Body of pancreas (tissue), 4 donors: ENCODE data around the gene HOXA9.

ENCODE experiments used
- CTCF ChIP-seq, 7 experiments: fragments of 450-650 bp in 4 of 7; fragments of 200-600 bp in 3 of 7; sonication (generic) in 3 of 7; IDR thresholded peaks; one replicate each; pipeline ENCODE4 v1.5.1; 2016 to 2019; ENCODE audit warnings: antibody characterized with exemption in 7 of 7
- POLR2A ChIP-seq, 3 donors: fragments of 450-650 bp; IDR thresholded peaks; one replicate each; pipeline ENCODE4 v1.6.1; 2016; ENCODE audit warnings: antibody characterized with exemption in 3 of 3, mild to moderate bottlenecking in 2 of 3

GRCh38 chr7:27141923-27142579, 23.3 kb downstream of the HOXA9 start:
- TF ChIP-seq CTCF (IDR thresholded peaks at IDR 0.05) (no peak), POLR2A (IDR thresholded peaks at IDR 0.05) (no peak)
